ENCODE measurements around the gene NMRK1. TPM values are rescaled to one million over a fixed set of nuclear protein-coding genes. Genes with fewer than 3 reads are reported as not detected.

Gene NMRK1
- total RNA-seq, 1 donor: 21.4 TPM

DNA sequence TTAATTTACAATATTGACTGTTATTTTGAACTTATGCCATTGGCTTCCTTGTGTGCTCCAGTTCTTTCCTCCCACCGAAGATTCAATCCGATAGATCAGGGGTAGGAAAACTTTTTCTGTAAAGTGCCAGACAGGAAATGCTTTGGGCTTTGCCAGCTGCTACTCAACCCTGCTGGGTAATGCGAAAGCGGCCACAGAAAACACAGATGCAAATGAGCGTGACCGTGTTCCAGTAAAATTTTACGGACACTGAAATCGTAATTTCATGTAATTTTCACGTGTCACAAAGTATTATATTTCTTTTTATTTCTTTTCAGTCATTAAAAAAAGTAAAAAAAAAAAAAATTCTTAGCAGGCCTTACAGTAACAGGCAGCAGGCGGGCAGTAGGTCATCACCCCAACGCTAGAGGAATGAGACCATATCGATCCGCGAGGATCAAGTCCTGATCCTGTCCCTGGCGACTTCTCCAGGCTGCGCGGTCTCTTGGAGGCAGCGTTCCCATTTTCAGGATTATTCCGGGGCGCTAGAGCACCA lies 599 bp downstream of the NMRK1 start:
- no peaks in the 10 kb centered on the region for H3K27me3 ChIP-seq (ENCODE audit: insufficient read depth, low read length)
- DNase-seq (ENCODE audit: insufficient read length, low spot score, missing footprints): peak; percentile 65
- no peaks in the 10 kb centered on the region for H3K9me3 ChIP-seq (ENCODE audit: low read depth, low read length)
- H3K79me2 ChIP-seq (ENCODE audit: insufficient read depth, low read length): peaks cover 52% of the 10 kb centered on the region
- peaks cover 5% of the 10 kb centered on the region for H3K36me3 ChIP-seq (ENCODE audit: insufficient read depth, low read length)
- H3K27ac ChIP-seq (ENCODE audit: low read depth, low read length): peak overlapping the region; percentile 85
- H3K4me2 ChIP-seq (ENCODE audit: insufficient read depth, low read length): peak overlapping the region; percentile 89
- H2AFZ ChIP-seq (ENCODE audit: low read length): peak overlapping the region; percentile 93
- H3K4me3 ChIP-seq (ENCODE audit: insufficient read depth, low read length): peak overlapping the region; percentile 95
- TF ChIP-seq CTCF (IDR thresholded peaks at IDR 0.05; ENCODE audit: extremely low read depth, low read depth, low read length): no peak
- H4K20me1 ChIP-seq (ENCODE audit: insufficient read depth, low read length): peaks cover 13% of the 10 kb centered on the region
- peaks cover 18% of the 10 kb centered on the region for H3K4me1 ChIP-seq (ENCODE audit: insufficient read depth, low read length)

DNA sequence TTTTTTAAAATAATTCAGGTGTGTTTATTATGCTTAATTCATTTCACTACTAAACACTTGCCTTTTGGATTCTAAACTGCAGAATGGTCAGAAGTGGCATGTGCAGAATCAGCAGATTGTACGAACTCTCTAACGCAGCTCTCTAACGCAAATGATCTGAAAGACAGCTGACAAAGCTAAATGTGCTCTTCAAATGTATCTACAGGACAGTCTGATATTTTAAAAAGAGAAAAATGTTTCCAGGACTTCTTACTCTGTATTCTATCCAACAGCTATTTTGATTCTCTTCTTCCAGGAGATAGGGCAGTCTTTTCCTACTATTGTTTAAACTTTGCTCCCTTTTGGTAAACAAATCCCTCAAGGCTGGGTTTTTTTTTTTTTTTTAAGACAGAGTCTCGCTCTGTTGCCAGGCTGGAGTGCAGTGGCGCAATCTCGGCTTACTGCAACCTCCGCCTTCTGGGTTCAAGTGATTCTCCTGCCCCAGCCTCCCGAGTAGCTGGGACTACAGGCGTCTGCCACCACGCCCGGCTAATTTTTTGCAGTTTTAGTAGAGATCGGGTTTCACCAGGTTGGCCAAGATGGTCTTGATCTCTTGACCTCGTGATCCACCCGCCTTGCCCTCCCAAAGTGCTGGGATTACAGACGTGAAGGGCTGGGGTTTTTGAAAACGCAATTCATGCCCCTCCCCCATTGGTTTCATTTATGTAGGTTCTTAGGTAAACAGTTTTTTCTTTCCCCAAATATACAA lies 1.2 kb downstream of the NMRK1 start:
- peak overlapping the region; percentile 89 for H3K4me2 ChIP-seq (ENCODE audit: insufficient read depth, low read length)
- peak overlapping the region; percentile 85 for H3K27ac ChIP-seq (ENCODE audit: low read depth, low read length)
- no peak for DNase-seq (ENCODE audit: insufficient read length, low spot score, missing footprints)
- peaks cover 46% of the 10 kb centered on the region for H3K79me2 ChIP-seq (ENCODE audit: insufficient read depth, low read length)
- H3K4me1 ChIP-seq (ENCODE audit: insufficient read depth, low read length): peaks cover 18% of the 10 kb centered on the region
- H2AFZ ChIP-seq (ENCODE audit: low read length): peak overlapping the region; percentile 93
- H3K36me3 ChIP-seq (ENCODE audit: insufficient read depth, low read length): peaks cover 10% of the 10 kb centered on the region
- peak overlapping the region; percentile 95 for H3K4me3 ChIP-seq (ENCODE audit: insufficient read depth, low read length)
- peaks cover 7% of the 10 kb centered on the region for H4K20me1 ChIP-seq (ENCODE audit: insufficient read depth, low read length)
- no peaks in the 10 kb centered on the region for H3K27me3 ChIP-seq (ENCODE audit: insufficient read depth, low read length)
- no peaks in the 10 kb centered on the region for H3K9me3 ChIP-seq (ENCODE audit: low read depth, low read length)
- TF ChIP-seq CTCF (IDR thresholded peaks at IDR 0.05; ENCODE audit: extremely low read depth, low read depth, low read length): no peak

GRCh38 chr9:75085640-75086039 lies 2.3 kb downstream of the NMRK1 start:
- TF ChIP-seq CTCF (IDR thresholded peaks at IDR 0.05; ENCODE audit: extremely low read depth, low read depth, low read length): no peak
- H3K4me2 ChIP-seq (ENCODE audit: insufficient read depth, low read length): peak overlapping the region; percentile 89
- no peaks in the 10 kb centered on the region for H3K27me3 ChIP-seq (ENCODE audit: insufficient read depth, low read length)
- H3K79me2 ChIP-seq (ENCODE audit: insufficient read depth, low read length): peaks cover 35% of the 10 kb centered on the region
- H3K36me3 ChIP-seq (ENCODE audit: insufficient read depth, low read length): peaks cover 12% of the 10 kb centered on the region
- no peak overlapping the region for H3K27ac ChIP-seq (ENCODE audit: low read depth, low read length)
- no peak for DNase-seq (ENCODE audit: insufficient read length, low spot score, missing footprints)
- peaks cover 15% of the 10 kb centered on the region for H3K4me1 ChIP-seq (ENCODE audit: insufficient read depth, low read length)
- H3K4me3 ChIP-seq (ENCODE audit: insufficient read depth, low read length): no peak overlapping the region
- H3K9me3 ChIP-seq (ENCODE audit: low read depth, low read length): no peaks in the 10 kb centered on the region
- H4K20me1 ChIP-seq (ENCODE audit: insufficient read depth, low read length): peaks cover 7% of the 10 kb centered on the region
- H2AFZ ChIP-seq (ENCODE audit: low read length): no peak overlapping the region

GRCh38 chr9:75084081-75084672 lies 3.8 kb downstream of the NMRK1 start:
- H4K20me1 ChIP-seq (ENCODE audit: insufficient read depth, low read length): no peaks in the 10 kb centered on the region
- DNase-seq (ENCODE audit: insufficient read length, low spot score, missing footprints): no peak
- no peak overlapping the region for H2AFZ ChIP-seq (ENCODE audit: low read length)
- H3K79me2 ChIP-seq (ENCODE audit: insufficient read depth, low read length): peaks cover 20% of the 10 kb centered on the region
- no peaks in the 10 kb centered on the region for H3K27me3 ChIP-seq (ENCODE audit: insufficient read depth, low read length)
- TF ChIP-seq CTCF (IDR thresholded peaks at IDR 0.05; ENCODE audit: extremely low read depth, low read depth, low read length): no peak
- H3K27ac ChIP-seq (ENCODE audit: low read depth, low read length): no peak overlapping the region
- peaks cover 4% of the 10 kb centered on the region for H3K4me1 ChIP-seq (ENCODE audit: insufficient read depth, low read length)
- no peak overlapping the region for H3K4me3 ChIP-seq (ENCODE audit: insufficient read depth, low read length)
- no peak overlapping the region for H3K4me2 ChIP-seq (ENCODE audit: insufficient read depth, low read length)
- no peaks in the 10 kb centered on the region for H3K9me3 ChIP-seq (ENCODE audit: low read depth, low read length)
- H3K36me3 ChIP-seq (ENCODE audit: insufficient read depth, low read length): peaks cover 14% of the 10 kb centered on the region

Measured in osteoblast (primary cell).